ENCODE data around the gene NHEJ1. TPM values are rescaled to one million over a fixed set of nuclear protein-coding genes. Genes with fewer than 3 reads are reported as not detected.

Gene NHEJ1
- total and polyA plus RNA-seq, 2 donors (not counting 1 experiment from before 2014, with no cell fraction given) = 22.1 to 24.8 TPM

DNA sequence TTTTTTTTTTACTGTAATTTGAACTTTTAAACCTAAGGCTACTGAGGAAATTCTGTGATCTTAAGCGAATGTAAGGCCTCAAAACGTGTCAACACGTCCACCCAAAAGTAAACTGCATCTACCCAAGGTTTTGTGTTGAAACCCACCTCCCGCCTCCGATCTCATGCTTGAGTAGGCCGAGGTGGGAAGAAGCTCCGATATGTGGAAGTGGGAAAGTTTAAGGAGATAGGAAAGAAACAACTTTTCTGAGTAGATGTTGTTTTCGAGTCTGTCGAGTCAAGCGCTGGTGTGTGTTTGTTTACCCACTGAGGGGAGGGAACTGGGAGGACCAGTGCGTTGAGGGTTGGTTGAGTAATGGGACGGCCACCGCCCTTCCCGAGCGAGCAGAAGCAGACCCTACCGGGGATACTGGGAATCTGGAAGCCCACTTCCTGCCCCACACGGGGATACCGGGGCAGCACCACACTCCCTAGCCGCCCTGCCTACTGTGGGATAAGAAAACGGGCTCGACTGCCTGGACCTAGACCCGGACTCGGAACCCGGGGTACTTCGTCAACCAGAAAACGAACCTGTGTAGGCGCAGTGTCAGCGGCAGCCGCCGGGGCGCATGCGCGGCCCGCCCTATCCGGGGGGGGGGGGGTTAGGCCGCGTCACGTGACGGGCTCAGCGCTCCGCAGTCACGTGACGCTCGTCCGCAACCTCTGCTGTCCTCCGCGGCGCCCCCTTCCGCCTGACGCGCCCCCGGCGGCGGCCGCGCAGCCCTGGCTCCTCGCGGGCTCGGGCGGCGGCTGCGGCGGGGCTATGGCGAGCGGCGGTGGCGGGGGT lies 17.1 kb upstream of the NHEJ1 start, which contains the start of gene RETREG2:
TSS of gene RETREG2 (plus strand) at position 724 of the 825 bp plus-strand sequence. CDS start at position 802, 78 bp downstream.
- Histone ChIP-seq H3K4me2 (ENCODE audit: extremely low read depth, insufficient read depth, low read length) (peak within 1 kb of the TSS; percentile 98), H4K20me1 (ENCODE audit: control insufficient read depth, extremely low read depth, insufficient read depth, low read length) (no peaks in the 10 kb centered on the region), H3K27ac (ENCODE audit: insufficient read depth, low read length) (peak within 1 kb of the TSS; percentile 98), H3K9me3 (ENCODE audit: control insufficient read depth, insufficient read depth, low read depth, low read length) (no peaks in the 10 kb centered on the region), H3K9ac (ENCODE audit: insufficient read depth, low read length) (peak within 1 kb of the TSS; percentile 91), H3K36me3 (ENCODE audit: control insufficient read depth, insufficient read depth, low read length) (peaks cover 17% of the 10 kb centered on the region), H3K79me2 (ENCODE audit: control insufficient read depth, insufficient read depth, low read length) (peaks cover 23% of the 10 kb centered on the region), H3K4me3 (replicated peaks in 1 of 4; ENCODE audit: control extremely low read depth in 1 of 4, insufficient read depth in 1 of 4, low read depth in 3 of 4, low read length in 4 of 4) (peak within 1 kb of the TSS; percentile 70 to 93 (median 84)), H3K4me1 (ENCODE audit: control insufficient read depth, extremely low read depth, insufficient read depth, low read length) (peaks cover 9% of the 10 kb centered on the region), H2AFZ (ENCODE audit: low read length) (peak within 1 kb of the TSS; percentile 91), H3K27me3 (ENCODE audit: control insufficient read depth, insufficient read depth, low read length) (no peaks in the 10 kb centered on the region)
- peak; percentile 85 to 93 for DNase-seq (ENCODE audit: low read depth in 2 of 2)
- TF ChIP-seq, protein P1, sequence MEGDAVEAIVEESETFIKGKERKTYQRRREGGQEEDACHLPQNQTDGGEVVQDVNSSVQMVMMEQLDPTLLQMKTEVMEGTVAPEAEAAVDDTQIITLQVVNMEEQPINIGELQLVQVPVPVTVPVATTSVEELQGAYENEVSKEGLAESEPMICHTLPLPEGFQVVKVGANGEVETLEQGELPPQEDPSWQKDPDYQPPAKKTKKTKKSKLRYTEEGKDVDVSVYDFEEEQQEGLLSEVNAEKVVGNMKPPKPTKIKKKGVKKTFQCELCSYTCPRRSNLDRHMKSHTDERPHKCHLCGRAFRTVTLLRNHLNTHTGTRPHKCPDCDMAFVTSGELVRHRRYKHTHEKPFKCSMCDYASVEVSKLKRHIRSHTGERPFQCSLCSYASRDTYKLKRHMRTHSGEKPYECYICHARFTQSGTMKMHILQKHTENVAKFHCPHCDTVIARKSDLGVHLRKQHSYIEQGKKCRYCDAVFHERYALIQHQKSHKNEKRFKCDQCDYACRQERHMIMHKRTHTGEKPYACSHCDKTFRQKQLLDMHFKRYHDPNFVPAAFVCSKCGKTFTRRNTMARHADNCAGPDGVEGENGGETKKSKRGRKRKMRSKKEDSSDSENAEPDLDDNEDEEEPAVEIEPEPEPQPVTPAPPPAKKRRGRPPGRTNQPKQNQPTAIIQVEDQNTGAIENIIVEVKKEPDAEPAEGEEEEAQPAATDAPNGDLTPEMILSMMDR (conservative IDR thresholded peaks at IDR 0.05 in 1 of 2, IDR thresholded peaks at IDR 0.05 in 1 of 2; ENCODE audit: low read depth in 1 of 2, low read length in 2 of 2) = peak; percentile 5 to 11
- TF ChIP-seq EZH2 (IDR thresholded peaks at IDR 0.05; ENCODE audit: low read length, missing control alignments) = no peak

DNA sequence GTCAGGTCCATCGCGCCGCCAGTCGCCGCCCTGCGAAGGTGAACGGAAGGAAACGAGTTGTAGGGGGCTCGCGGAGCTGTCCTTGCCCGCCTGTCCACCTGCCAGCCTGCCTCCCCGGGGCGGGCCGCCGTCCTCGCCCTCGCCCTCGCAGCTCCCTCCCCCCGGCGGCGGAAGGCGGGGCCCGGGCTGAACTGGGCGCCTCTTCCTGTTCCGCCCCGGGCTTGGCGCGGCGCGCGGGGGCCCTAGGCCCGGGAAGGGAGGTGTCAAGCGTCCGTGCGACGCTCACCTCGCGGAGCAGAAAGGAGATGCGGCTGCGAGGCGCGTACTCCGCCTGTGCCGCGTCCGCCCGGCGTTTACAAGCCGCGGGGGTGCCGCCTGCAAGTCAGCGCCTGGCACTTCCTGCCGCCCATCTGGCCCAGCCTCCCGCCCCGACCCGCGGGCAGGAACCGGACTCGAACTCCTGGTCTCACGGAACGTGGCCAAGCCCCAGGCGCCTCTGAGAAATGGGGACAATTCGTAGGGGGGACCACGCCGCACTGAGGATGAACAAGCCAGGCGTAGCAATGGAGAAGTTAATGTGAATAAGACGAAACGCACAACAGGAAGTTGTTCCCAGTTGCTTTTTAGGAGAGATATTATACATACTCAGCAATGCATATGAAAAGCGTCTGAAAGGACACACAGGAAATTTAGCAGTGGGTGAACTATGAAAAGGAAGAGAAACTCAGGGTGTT lies 16.4 kb upstream of the NHEJ1 start, which contains the start of gene CNPPD1:
TSS of gene CNPPD1 (minus strand) at position 108 of the 734 bp plus-strand sequence. CDS start at position 11, 97 bp downstream.
- peaks cover 9% of the 10 kb centered on the region for H3K4me1 ChIP-seq (ENCODE audit: control insufficient read depth, extremely low read depth, insufficient read depth, low read length)

DNA sequence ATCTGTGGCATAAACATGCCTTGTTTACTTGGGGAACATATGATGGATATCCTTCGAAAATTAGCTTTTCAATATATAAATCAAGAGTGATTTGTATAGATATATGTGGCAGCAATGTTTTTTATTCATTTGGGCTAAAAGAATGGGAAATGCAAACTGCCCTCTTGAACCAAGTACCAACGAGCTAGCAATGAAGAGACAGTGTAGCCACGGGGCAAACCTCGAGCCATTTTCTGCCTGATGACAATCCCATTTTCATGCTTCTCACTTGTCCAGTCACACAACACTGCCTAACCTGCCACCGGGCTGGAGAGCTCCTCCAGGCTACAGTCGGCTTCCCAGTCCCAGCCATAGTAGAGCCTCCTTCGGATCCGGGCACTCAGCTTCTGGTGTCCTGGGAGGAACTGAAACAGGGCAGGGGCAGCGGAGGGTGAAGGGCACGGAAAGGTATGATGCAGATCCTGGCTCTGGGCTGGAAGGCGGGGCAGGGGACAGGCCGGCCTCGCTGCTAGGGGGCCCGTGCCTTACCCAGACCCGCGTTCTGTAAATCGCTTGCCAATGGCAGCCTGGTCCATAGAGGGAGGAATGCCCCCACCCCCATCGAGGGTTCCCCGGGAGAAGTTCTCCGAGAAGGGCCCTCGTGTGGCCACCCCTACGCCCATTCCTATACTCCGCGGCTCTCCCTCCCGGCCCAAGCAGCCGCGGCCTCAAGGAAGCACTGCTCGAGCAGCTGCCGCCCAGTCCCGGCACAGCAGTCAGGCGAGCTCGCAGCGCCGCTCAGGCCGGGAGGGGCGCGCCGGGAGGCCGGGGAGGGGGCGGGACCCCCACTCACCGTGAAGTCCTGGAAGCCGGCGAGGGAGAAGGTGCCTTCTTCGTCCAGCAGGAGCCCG lies 15.6 kb upstream of the NHEJ1 start:
- no peak for TF ChIP-seq EZH2 (IDR thresholded peaks at IDR 0.05; ENCODE audit: low read length, missing control alignments)
- TF ChIP-seq, protein P1 (conservative IDR thresholded peaks at IDR 0.05 in 1 of 2, IDR thresholded peaks at IDR 0.05 in 1 of 2; ENCODE audit: low read depth in 1 of 2, low read length in 2 of 2) = peak in 1 of 2 donors; percentile 4
- peak overlapping the region; percentile 61 for H2AFZ ChIP-seq (ENCODE audit: low read length)
- peak; percentile 27 to 38 for DNase-seq (ENCODE audit: low read depth in 2 of 2)
- H3K4me3 ChIP-seq (replicated peaks in 1 of 4; ENCODE audit: control extremely low read depth in 1 of 4, insufficient read depth in 1 of 4, low read depth in 3 of 4, low read length in 4 of 4) = peak overlapping the region; percentile 70 to 93 (median 78)
- H3K36me3 ChIP-seq (ENCODE audit: control insufficient read depth, insufficient read depth, low read length) = peaks cover 13% of the 10 kb centered on the region
- peaks cover 12% of the 10 kb centered on the region for H3K4me1 ChIP-seq (ENCODE audit: control insufficient read depth, extremely low read depth, insufficient read depth, low read length)
- peak overlapping the region; percentile 70 for H3K9ac ChIP-seq (ENCODE audit: insufficient read depth, low read length)
- peaks cover 23% of the 10 kb centered on the region for H3K79me2 ChIP-seq (ENCODE audit: control insufficient read depth, insufficient read depth, low read length)
- no peaks in the 10 kb centered on the region for H3K9me3 ChIP-seq (ENCODE audit: control insufficient read depth, insufficient read depth, low read depth, low read length)
- no peaks in the 10 kb centered on the region for H4K20me1 ChIP-seq (ENCODE audit: control insufficient read depth, extremely low read depth, insufficient read depth, low read length)
- peak overlapping the region; percentile 97 for H3K4me2 ChIP-seq (ENCODE audit: extremely low read depth, insufficient read depth, low read length)
- H3K27me3 ChIP-seq (ENCODE audit: control insufficient read depth, insufficient read depth, low read length) = no peaks in the 10 kb centered on the region
- peak overlapping the region; percentile 98 for H3K27ac ChIP-seq (ENCODE audit: insufficient read depth, low read length)

More for the DNA sequence above, 16.4 kb upstream of the NHEJ1 start, which contains the start of gene CNPPD1:
- H4K20me1 ChIP-seq (ENCODE audit: control insufficient read depth, extremely low read depth, insufficient read depth, low read length) = no peaks in the 10 kb centered on the region
- peak within 1 kb of the TSS; percentile 98 for H3K27ac ChIP-seq (ENCODE audit: insufficient read depth, low read length)
- H3K4me3 ChIP-seq (replicated peaks in 1 of 4; ENCODE audit: control extremely low read depth in 1 of 4, insufficient read depth in 1 of 4, low read depth in 3 of 4, low read length in 4 of 4) = peak within 1 kb of the TSS; percentile 70 to 93 (median 80)
- DNase-seq (ENCODE audit: low read depth in 2 of 2) = peak; percentile 75 to 76
- no peak for TF ChIP-seq EZH2 (IDR thresholded peaks at IDR 0.05; ENCODE audit: low read length, missing control alignments)
- peak within 1 kb of the TSS; percentile 91 for H2AFZ ChIP-seq (ENCODE audit: low read length)
- no peaks in the 10 kb centered on the region for H3K27me3 ChIP-seq (ENCODE audit: control insufficient read depth, insufficient read depth, low read length)
- H3K9me3 ChIP-seq (ENCODE audit: control insufficient read depth, insufficient read depth, low read depth, low read length) = no peaks in the 10 kb centered on the region
- H3K4me2 ChIP-seq (ENCODE audit: extremely low read depth, insufficient read depth, low read length) = peak within 1 kb of the TSS; percentile 98
- H3K79me2 ChIP-seq (ENCODE audit: control insufficient read depth, insufficient read depth, low read length) = peaks cover 23% of the 10 kb centered on the region
- peaks cover 17% of the 10 kb centered on the region for H3K36me3 ChIP-seq (ENCODE audit: control insufficient read depth, insufficient read depth, low read length)
- H3K9ac ChIP-seq (ENCODE audit: insufficient read depth, low read length) = peak within 1 kb of the TSS; percentile 91

Data from fibroblast of lung (primary cell).